Limb (tissue), 2 donors: ENCODE results near the gene INSYN2B.

Experiments
- DNase-seq, 2 donors: peaks; one replicate each; pipeline ENCODE4 v3.0.0-alpha.2; 2016; ENCODE audit errors: extremely low spot score in 2 of 2

INSYN2B gene

GRCh38 chr5:169893010-169893409 lies 87.3 kb downstream of the INSYN2B start:
- DNase-seq, result no peak

DNA sequence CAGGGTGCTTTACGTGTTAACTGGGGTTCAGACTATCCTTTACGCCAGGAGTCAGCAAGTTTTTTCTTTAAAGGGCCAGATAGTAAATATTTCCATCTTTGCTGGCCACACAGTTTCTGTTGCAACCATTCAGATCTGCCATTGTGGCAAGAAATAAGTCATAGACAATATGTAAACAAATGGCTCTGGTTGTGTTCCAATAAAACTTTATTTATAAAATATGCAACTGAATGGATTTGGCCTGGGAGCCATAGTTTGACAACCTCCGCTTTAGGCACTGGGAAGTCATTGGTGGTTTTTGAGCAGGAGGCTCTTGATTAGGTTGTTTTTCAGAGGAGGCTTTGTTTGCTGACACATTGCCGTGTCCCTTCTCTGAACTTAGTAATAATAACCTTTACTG lies 90.7 kb downstream of the INSYN2B start:
- DNase-seq, result no peak

DNA sequence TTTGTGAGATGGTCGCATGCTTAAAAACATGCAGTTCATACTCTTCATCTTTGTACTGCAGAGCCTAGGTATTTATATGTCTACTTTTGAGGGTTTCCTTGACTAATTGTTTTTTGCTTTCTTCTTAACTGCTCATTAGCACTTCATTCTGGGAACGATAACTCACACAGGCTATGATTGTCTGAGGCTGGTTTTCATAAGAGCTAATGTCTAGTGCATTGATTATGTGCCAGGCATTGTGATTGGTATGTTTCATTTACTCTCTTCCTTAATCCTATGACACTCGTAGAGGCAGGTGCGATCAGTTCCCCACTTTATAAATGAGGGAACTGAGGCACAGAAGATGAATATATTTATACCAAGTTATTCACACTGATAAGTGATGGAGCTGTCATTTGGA lies 93.6 kb downstream of the INSYN2B start:
- DNase-seq, result no peak

GRCh38 chr5:169886033-169886432 lies 94.3 kb downstream of the INSYN2B start:
- DNase-seq, result no peak

GRCh38 chr5:169881702-169882303 lies 98.5 kb downstream of the INSYN2B start:
- DNase-seq, result no peak

DNA sequence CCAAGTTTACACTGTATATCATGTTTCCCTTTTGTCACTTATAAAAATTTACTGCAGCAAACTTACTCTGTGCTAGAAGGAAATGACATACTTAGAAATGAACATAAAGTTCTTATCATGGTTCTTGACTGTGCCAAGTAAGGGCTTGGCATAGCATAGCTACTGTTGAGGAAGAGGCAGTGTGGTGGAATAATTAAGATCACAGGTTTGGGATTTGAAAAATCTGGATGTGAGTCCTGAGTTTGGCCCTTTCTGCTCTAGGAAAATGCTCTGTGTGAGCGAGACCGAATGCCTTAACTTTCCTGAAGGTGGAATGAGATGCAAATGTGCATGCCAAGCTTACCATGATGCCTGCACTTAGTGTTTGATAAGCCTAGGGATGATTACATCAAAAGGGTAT lies 99.5 kb downstream of the INSYN2B start:
- no peak for DNase-seq

GRCh38 chr5:169880012-169880663 lies 100.2 kb downstream of the INSYN2B start:
- DNase-seq, result no peak

GRCh38 chr5:169876386-169876785 lies 103.9 kb downstream of the INSYN2B start:
- no peak for DNase-seq

GRCh38 chr5:169875731-169876130 lies 104.6 kb downstream of the INSYN2B start:
- no peak for DNase-seq

DNA sequence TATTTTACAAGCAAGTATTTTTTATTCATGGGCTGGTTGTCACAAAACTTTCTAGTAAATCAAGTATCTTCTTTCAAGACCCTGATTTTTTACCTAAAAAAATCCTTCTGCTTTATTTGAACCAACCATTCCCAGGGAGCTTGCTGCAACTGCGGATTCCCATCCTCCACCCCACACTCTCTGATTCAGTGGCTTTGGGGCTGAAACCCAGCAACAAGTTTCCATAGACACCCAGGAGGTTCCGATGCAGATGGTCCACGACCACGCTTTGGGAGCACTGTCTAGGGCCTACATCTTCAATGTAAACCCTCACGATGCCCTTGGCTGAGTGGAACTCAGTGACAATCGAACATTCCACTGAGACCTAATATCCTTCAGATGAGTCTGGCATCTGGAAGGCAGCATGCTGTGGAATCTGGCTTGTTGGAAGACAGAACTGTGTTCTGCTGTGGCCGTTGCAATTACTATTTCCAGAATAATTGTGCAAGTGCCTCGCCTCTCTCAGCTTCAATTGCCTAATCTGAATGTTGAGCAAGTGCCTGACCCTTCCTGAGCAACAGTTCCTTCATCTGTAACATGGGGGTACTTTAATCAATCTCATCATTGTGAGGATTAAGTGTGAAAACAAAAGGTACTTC lies 105.1 kb downstream of the INSYN2B start:
- no peak for DNase-seq

DNA sequence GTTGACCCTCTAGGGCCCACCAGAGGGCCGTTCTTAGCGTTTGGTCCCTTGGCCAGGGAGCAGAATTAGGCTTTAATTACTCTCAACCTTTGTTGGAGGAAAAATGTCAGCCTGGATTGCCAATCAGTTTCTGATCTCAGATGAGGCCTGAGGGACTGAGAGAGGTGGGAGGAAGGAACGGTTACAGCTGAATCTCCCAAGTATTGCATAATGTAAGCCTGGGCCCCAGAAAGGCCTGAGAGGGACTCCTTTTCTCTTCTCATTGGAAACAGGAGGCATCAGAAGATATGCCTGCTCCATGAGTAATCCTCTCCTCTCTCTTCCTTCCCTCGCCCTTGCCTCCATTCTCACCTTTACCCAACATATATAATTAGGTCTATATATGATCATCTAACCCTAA lies 105.7 kb downstream of the INSYN2B start:
- DNase-seq, result no peak

DNA sequence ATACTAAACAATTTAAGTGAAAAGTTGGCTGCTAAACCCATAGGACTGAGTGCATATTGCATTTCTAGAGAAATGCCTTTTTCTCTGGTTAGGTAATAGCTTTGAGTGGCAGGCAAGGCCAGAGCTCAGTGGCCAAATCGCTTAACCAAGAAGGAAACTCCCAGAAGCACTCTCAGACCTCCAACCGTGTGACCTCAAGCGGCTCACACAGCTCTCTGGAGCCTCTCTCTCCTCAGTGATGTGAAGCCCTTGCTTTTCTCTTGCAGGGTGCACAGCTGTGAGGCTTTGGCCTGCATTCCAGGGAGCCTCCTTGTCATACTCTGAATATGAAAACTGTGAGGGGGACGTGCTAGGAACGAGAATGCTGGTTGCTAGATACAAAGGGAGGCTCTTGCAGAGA lies 106.7 kb downstream of the INSYN2B start:
- DNase-seq, result peak in 1 of 2 donors; percentile 33

DNA sequence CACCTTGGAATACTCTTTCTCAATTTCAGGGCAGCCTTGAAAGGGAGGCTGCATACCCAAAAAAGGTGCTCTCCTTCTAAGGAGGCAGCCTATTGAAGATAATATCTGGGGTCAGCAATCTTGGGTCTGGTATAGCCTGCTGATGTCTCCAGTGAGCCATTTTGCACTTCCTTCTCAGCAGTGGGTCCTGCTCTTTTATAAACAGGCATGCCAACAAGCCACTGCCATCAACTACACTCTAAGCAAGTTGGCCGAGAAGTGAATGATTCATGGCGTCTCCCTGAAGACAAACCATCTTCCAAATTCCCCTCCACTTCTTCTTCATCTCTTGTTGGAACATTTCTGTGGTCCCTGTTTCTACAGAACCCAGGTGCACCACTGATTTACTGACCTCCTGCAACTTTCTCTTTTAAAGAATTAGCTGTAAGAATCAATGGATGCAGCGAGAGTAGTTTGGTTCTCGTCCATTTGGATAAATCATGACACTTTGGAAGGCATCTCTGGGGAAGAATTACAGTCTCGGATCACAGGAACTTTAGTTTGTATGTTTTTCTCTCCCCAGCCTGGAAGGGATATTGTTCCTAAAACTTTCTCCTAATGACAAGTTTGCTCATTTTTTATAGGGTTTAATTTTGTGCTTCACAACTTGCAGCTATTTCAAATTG lies 108.3 kb downstream of the INSYN2B start:
- DNase-seq, result no peak

GRCh38 chr5:169870211-169870610 lies 110.1 kb downstream of the INSYN2B start:
- DNase-seq, result no peak

DNA sequence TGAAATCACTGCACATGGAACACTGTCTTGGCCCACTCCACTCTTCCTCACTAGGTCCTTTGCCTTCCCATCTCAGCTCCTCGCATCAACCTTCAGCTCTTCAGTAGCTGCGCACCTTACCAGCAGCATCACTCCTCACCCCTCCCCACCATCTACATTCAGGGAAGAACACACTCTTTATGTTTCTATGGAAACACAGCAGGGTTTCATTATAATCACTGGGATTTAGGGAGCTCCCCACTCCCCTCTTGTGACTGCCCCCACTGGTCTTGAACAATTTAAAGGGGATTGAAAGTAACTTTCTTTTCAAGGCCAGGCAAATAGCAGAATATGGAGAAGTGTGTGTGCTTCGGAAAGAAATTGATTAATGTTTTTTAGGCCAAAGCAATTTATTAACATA lies 111.2 kb downstream of the INSYN2B start:
- no peak for DNase-seq

- DNase-seq, result no peak
Measured at GRCh38 chr5:169867347-169867746, 112.9 kb downstream of the INSYN2B start.

GRCh38 chr5:169864483-169864882 lies 115.8 kb downstream of the INSYN2B start:
- no peak for DNase-seq

DNA sequence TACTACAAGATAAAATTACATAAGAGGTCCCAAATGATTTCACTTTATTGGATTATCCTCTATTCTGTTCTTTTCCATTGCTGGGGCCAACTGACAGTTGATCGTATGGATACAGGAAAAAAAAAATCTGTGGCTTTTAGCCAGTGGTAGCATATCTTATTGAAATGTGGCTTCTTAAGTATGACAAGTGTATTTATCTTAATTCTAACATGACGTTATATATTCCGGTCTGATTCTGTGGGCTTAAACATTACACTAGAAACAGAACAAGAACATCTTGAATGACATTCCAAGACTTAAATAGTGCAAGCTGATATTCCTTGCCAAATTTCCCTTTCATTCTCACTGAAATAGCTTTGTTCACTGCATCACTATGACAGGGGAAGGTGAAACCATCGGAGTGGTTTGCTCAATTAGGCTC lies 117.9 kb downstream of the INSYN2B start:
- no peak for DNase-seq

DNA sequence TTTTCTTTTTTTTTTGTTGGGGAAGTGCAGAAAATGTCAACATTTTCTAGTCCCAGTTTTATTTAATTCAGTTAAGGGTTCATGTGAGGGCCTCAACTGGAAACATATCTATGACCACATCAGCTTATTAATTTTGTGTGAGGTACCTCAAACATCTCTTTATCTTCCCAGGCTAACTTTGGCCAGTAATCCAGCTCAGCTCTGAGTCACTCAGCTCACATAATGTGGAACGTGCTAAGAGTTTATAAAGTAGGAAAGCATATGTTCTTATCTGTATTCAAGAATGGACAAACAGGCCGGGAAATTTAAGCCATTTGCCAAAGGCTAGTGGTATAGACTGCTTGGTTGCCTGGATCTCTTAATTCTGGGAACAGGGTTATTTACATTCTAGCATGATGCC lies 118.4 kb downstream of the INSYN2B start:
- DNase-seq, result no peak

- no peak for DNase-seq
Measured at GRCh38 chr5:169861433-169861832, 118.9 kb downstream of the INSYN2B start.

GRCh38 chr5:169860585-169860984 lies 119.7 kb downstream of the INSYN2B start:
- no peak for DNase-seq

GRCh38 chr5:169856571-169856970 lies 123.7 kb downstream of the INSYN2B start:
- DNase-seq, result no peak
